Adipose tissue (tissue), 3 donors: ENCODE data around the gene IL2RA. TPM values are rescaled to one million over a fixed set of nuclear protein-coding genes. Genes with fewer than 3 reads are reported as not detected.
"Not testable (repeated sequence)": the region's sequence is repeated elsewhere in the genome, so short reads cannot be mapped to it uniquely, and the experiment has no call there.

Experiments used
- H3K27ac ChIP-seq: one replicate; pipeline ENCODE4 v1.5.1; 2013; ENCODE audit warnings: low read depth, low read length
- WGBS, 3 donors: extraction: QIAGEN DNeasy Blood & Tissue Kit; methylation state at CpG; one replicate each; pipeline ENCODE4 v1.1.7; 2013; 5-methylcytosine and 5-hydroxymethylcytosine counted together
- polyA plus RNA-seq, 3 donors: library from polyadenylated mRNA; stranded (reverse); fragments of 200-250 nt; gene quantifications; one replicate each; pipeline ENCODE4 v1.2.3, GENCODE V29; 2013
- donor health status: healthy with polysubstance abuse.
- donor health status: Bipolar disorder and iron deficiency.
- donor health status: healthy.

The IL2RA gene
- polyA plus RNA-seq = 1 to 10 TPM in 1 of 3 donors, under 1 TPM in 2; 0.62 to 2.4 (median 0.68) TPM

GRCh38 chr10:6062101-6062771 is at the start of gene IL2RA:
IL2RA (minus strand) TSS chr10:6062367; CDS start chr10:6062151, 216 bp downstream.
- WGBS, 3 donors = 65 to 79% (median 67%) methylated on average over 18 of the region's 18 CpGs
- no peak within 1 kb of the TSS for H3K27ac ChIP-seq

- 82 to 89% (median 87%) methylated on average over 5 of the region's 5 CpGs for WGBS, 3 donors
- no peak overlapping the region for H3K27ac ChIP-seq
Measured at GRCh38 chr10:6110136-6110535, 48.0 kb upstream of the IL2RA start.

- H3K27ac ChIP-seq = no peak overlapping the region
- WGBS, 3 donors = 74 to 89% (median 87%) methylated on average over 7 of the region's 7 CpGs
Measured at GRCh38 chr10:6109444-6109775, 47.2 kb upstream of the IL2RA start.

- no peak overlapping the region for H3K27ac ChIP-seq
- WGBS, 3 donors = 40 to 45% (median 43%) methylated on average over 12 of the region's 12 CpGs
Measured at GRCh38 chr10:6108631-6109443, 46.7 kb upstream of the IL2RA start.

- H3K27ac ChIP-seq = no peak overlapping the region
- WGBS, 3 donors = 76 to 84% (median 83%) methylated on average over 6 of the region's 6 CpGs
Measured at GRCh38 chr10:6108072-6108471, 45.9 kb upstream of the IL2RA start.

- 81 to 90% (median 89%) methylated on average over 3 of the region's 3 CpGs for WGBS, 3 donors
- not testable (repeated sequence) for H3K27ac ChIP-seq
Measured at GRCh38 chr10:6107616-6108015, 45.4 kb upstream of the IL2RA start.

GRCh38 chr10:6103591-6103990 is 41.4 kb upstream of the IL2RA start:
- H3K27ac ChIP-seq = no peak overlapping the region

GRCh38 chr10:6102128-6102527 is 40.0 kb upstream of the IL2RA start:
- WGBS, 3 donors = 84 to 95% (median 92%) methylated on average over 8 of the region's 8 CpGs
- H3K27ac ChIP-seq = no peak overlapping the region

More at GRCh38 chr10:6103591-6103990, 41.4 kb upstream of the IL2RA start:
- 64 to 66% (median 66%) methylated on average over 8 of the region's 8 CpGs for WGBS, 3 donors

- no peak overlapping the region for H3K27ac ChIP-seq
Measured at GRCh38 chr10:6101181-6101580, 39.0 kb upstream of the IL2RA start.

GRCh38 chr10:6100370-6100769 is 38.2 kb upstream of the IL2RA start:
- H3K27ac ChIP-seq = no peak overlapping the region
- 79 to 95% (median 88%) methylated on average over 1 of the region's 1 CpG for WGBS, 3 donors

More at GRCh38 chr10:6101181-6101580, 39.0 kb upstream of the IL2RA start:
- 87 to 91% (median 89%) methylated on average over 8 of the region's 8 CpGs for WGBS, 3 donors

- WGBS, 3 donors = 85 to 96% (median 93%) methylated on average over 7 of the region's 7 CpGs
- no peak overlapping the region for H3K27ac ChIP-seq
Measured at GRCh38 chr10:6098156-6098555, 36.0 kb upstream of the IL2RA start.

GRCh38 chr10:6097063-6097462 is 34.9 kb upstream of the IL2RA start:
- 93 to 96% (median 95%) methylated on average over 5 of the region's 5 CpGs for WGBS, 3 donors
- H3K27ac ChIP-seq = no peak overlapping the region

GRCh38 chr10:6095810-6096570 is 33.8 kb upstream of the IL2RA start:
- 64 to 79% (median 71%) methylated on average over 12 of the region's 12 CpGs for WGBS, 3 donors
- no peak overlapping the region for H3K27ac ChIP-seq

- H3K27ac ChIP-seq = no peak overlapping the region
- WGBS, 3 donors = 59 to 67% (median 60%) methylated on average over 2 of the region's 2 CpGs
Measured at GRCh38 chr10:6092731-6093130, 30.6 kb upstream of the IL2RA start.

GRCh38 chr10:6091630-6092029 is 29.5 kb upstream of the IL2RA start:
- WGBS, 3 donors = 33 to 50% (median 36%) methylated on average over 1 of the region's 1 CpG
- no peak overlapping the region for H3K27ac ChIP-seq

- no peak overlapping the region for H3K27ac ChIP-seq
- 0 to 1% (median 0%) methylated on average over 47 to 53 of the region's 53 CpGs for WGBS, 3 donors
Measured at GRCh38 chr10:6089334-6090219, 27.4 kb upstream of the IL2RA start.

- H3K27ac ChIP-seq = no peak within 1 kb of the TSS
- WGBS, 3 donors = 0% methylated on average over 62 to 77 of the region's 77 CpGs
Measured at GRCh38 chr10:6088721-6089333, 26.7 kb upstream of the IL2RA start, which contains the start of gene RBM17. RBM17 (plus strand) TSS chr10:6089034; CDS start chr10:6097066, 8,032 bp downstream.
